GM10266 (cell line): ENCODE results near the gene MXRA5.
"Not testable (repeated sequence)": the region's sequence is repeated elsewhere in the genome, so short reads cannot be mapped to it uniquely, and the experiment has no call there.

Experiments used
- DNase-seq: peaks from one replicate; pipeline ENCODE4 v3.0.0; 2012; ENCODE audit errors: extremely low spot score
- TF ChIP-seq, protein P1 (sequence below): IDR thresholded peaks from 2 replicates; pipeline ENCODE4 v1.5.1; 2012; ENCODE audit warnings: mild to moderate bottlenecking, low read depth; ENCODE audit not compliant: control insufficient read depth, insufficient read depth; ENCODE audit errors: missing control alignments

MXRA5 gene

DNA sequence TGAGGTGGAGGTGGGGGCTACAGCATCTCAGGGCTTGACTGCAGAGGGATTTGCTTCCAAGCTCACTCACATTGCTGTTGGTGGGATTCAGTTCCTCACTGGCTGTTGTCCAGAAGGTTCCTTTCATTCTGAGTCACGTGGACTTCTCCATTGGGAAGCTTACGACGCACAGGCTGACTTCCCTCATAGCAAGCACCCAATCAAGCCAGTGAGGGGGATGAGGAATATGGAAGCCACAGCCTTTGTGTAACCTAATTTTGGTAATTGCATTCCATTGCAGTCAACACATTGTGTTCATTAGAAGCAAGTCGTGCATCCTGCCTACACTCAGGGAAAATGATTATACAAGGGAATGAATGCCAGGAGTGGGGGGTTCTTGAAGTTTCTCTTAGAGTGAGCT, 32.7 kb upstream of the MXRA5 start:
- TF ChIP-seq, protein P1, sequence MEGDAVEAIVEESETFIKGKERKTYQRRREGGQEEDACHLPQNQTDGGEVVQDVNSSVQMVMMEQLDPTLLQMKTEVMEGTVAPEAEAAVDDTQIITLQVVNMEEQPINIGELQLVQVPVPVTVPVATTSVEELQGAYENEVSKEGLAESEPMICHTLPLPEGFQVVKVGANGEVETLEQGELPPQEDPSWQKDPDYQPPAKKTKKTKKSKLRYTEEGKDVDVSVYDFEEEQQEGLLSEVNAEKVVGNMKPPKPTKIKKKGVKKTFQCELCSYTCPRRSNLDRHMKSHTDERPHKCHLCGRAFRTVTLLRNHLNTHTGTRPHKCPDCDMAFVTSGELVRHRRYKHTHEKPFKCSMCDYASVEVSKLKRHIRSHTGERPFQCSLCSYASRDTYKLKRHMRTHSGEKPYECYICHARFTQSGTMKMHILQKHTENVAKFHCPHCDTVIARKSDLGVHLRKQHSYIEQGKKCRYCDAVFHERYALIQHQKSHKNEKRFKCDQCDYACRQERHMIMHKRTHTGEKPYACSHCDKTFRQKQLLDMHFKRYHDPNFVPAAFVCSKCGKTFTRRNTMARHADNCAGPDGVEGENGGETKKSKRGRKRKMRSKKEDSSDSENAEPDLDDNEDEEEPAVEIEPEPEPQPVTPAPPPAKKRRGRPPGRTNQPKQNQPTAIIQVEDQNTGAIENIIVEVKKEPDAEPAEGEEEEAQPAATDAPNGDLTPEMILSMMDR, result no peak
- DNase-seq, result no peak

DNA sequence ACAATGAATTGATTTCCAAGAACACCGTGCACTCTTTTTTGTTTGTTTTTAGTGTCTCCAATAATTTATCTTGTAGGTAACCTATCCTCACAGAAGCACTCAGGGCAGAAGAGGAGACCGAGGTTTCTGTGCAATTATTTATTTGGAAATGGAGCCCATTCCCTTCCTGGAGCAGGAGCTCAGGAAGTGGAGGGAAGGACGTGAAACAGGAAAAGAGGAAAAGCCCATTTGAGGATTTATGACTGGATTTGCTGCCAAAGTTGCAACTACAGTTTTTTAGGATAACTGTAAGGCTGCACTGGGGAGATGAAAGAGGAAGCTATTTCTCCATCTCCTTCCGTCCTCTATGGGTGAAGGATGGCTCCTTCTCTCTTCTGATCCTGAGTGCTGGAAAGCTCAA, 31.7 kb upstream of the MXRA5 start:
- TF ChIP-seq, protein P1, result no peak
- no peak for DNase-seq

DNA sequence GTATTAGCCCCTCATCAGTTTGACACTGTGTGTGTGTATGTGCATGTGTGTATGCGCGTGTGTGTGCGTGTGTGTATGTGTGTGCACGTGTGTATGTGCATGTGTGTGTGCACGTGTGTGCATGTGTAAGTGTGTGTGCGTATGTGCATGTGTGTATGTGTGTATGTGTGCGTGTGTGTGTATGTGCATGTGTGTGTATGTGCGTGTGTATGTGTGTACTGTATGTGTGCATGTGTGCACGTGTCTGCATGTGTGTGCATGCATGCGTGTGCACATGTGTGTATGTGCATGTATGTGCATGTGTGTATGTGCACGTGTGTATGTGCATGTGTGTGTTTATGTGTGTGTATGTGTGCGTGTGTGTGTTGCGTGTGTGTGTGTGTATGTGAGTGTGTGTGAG, 31.1 kb upstream of the MXRA5 start:
- no peak for DNase-seq
- TF ChIP-seq, protein P1, result no peak

DNA sequence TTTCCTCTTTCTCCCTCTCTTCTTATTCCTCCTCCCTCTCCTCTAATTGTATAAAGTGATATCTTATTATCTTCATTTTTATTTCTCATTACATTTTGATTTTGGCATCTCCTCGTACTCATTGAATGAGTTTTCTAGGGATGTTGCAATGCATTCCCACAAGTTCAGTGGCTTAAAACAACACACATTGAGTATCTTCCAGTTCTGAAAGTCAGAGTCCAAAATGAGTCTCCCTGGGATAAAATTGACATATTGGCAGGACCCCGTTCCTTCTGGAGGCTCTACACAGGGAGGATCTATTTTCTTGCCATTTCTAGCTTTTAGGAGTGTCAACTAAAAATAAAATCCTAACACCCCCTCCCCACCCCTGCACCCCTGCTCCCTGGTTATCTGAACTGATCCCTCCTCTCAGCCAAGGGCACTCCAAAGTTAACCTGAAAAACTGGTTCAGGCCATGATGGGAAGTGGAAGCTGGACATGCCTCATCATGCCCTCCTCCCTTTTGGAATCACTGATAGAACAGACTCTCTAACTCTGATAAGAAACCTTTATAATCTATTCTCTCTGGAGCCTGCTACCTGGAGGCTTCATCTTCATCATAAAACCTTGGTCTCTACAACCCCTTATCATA, 29.5 kb upstream of the MXRA5 start:
- DNase-seq, result not testable (repeated sequence)

DNA sequence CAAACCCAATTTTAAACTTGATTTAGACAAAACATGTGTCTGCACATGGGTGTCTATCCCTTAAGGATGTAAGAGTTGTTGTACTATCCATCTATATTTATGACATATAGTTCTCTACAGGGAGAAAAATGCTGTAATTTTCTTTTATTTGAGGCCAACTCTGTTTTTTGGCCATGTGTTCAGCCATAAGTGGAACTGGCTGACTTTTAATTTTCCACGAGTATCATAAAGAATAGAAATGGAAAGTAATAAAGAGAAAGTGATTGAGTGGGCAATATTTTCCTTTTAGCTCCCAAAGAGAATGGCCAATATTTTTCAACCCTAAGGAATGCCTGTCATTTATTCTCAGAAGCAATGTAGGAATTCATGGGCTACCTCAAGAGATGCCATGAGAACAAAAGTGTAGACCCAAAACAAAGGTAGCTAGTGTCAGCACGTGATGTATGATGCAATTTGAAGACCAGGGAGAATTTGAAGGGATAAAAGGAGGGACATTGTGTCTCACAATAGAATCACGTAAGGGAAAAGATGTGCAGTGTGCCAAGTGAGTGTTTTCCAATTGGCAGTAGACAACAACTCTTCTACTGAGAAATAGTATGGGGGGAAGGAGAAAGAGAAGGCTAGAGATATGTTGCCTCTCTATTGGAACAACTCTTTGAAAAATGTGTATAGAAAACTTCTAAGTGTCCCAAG, 27.8 kb upstream of the MXRA5 start:
- TF ChIP-seq, protein P1, result no peak
- DNase-seq, result no peak

DNA sequence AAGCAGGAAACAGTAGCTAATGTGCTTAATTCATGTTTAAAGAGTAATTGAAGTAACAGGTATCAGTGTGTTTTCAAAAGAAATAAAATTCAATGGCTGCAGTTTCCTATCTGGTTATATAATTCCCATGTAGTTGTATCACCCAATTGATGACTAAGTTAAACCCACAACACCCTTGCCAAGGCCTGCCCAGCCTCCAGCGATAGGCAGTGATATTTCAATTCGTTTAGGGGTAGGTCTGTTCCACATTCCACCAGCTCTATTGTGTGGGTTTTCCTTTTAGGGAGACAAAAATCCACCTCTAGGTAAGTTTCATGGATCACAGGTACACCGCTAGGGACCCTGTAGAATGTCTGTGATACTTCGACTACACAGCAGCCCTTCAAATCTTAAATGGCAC, 24.7 kb upstream of the MXRA5 start:
- TF ChIP-seq, protein P1, result no peak
- DNase-seq, result no peak

DNA sequence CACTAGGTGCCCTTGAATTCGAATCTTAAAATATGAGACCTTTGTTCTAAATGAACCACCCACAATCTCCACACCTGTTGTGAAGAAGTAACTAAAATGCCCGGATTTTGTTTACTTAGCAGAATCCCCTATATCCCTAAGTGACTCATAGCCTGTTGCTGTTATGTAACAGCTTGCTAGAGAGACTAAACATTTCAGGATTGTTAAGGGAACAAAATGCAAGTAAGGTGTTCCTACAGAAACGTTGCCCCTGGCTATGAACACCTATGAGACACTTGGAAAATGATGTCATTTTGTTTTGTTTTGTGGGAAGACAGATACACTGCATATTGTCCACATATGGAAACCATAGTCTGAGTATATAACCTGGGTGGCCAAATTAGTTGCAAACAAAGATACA, 24.2 kb upstream of the MXRA5 start:
- TF ChIP-seq, protein P1, result no peak
- no peak for DNase-seq
